HT1080 (cell line): Measurements from ENCODE around the gene C17orf50. TPM values are rescaled to one million over a fixed set of nuclear protein-coding genes. Genes with fewer than 3 reads are reported as not detected.
A peak's percentile ranks its signal among the peaks of the same experiment; 100 is the strongest.

Experiments
- DNase-seq: peaks from one replicate; pipeline ENCODE4 v3.0.0-alpha.2; 2015; ENCODE audit warnings: low read depth
- total RNA-seq: library from RNA; depleted of rRNA; stranded (reverse); fragments of >200 nt; shearing (Covaris generic); gene quantifications from 2 replicates; pipeline ENCODE4 v1.2.3, GENCODE V29; 2014

C17orf50 gene
- total RNA-seq, 1 experiment from 2014 or later: not detected

DNA sequence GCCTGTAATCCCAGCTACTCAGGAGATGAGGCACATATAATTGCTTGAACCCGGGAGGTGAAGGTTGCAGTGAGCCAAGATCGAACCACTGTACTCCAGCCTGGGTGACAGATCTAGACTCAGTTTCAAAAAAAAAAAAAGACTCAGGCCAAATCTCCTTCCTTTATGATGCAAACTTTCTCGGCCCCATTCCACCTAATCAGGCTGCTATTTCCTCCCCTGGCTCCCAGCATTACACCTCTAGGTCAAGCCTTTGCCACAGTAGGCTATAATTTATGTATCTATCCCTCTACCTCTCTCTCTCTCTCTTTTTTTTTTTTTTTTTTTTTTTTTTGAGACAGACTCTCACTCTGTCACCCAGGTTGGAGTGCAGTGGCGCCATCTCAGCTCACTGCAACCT is 9.1 kb upstream of the C17orf50 start:
- DNase-seq: peak; percentile 17

DNA sequence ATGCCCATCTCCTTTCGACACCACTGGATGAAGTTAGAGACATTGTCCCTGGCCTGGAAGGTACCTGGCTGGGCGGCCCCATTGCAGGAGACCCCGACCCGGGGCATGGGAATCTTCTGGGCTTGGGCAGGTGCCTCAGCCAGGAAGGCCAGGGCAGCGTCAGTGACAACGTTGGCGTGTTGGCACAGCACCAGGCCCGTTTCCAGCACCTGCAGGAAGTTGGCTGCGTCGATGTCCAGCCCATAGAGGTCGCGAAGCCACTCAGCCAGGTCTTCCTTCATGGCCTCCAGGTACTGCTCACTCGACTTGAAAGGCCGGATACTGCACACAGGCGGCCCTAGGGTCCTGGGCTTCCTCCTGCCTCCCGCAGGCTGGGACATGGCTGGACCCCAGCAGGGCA is 8.2 kb upstream of the C17orf50 start:
- DNase-seq: no peak

DNA sequence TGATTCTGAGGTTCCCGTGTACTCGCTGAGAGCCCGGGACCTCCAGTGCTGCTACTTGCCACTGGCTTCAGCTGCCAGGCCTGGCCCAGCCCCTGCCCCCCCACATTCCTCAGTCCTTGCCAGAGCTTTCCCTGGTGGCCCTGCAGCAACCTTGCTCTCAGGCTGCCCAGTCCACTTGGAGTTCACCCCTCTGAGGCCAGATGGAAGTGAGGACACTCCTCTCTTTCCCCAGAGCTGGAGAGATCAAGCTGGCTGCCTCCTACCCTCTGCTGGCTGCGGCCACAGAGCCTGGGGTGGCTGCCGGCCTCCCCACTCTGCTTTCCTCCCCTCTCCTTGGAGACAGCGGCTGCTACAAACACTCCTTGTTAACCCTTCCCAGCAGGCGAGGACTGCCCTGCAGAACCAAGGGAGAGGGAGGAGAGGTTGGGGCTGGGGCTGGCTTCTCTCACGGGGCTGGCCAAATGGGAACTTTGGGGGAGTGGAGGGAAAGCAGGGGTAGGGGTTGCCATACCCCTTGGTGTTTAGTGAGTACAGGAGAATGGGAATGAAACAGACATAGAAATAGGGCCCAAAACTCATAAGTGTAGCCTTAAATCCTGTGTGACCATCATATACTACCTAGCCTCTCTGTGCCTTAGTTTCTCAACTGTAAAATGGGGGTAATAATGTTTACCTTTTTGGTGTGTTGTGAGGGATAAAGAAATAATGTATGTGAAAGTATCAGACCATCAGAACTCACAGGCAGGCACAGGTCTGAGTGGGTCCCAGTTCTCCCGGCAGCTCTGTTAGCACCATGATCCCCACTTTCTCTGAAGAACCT is 7.5 kb upstream of the C17orf50 start, which contains the start of gene GAS2L2:
TSS of gene GAS2L2 (minus strand) at position 295 of the 820 bp plus-strand sequence. CDS start 389 bp downstream, outside the sequence.
- no peak for DNase-seq

DNA sequence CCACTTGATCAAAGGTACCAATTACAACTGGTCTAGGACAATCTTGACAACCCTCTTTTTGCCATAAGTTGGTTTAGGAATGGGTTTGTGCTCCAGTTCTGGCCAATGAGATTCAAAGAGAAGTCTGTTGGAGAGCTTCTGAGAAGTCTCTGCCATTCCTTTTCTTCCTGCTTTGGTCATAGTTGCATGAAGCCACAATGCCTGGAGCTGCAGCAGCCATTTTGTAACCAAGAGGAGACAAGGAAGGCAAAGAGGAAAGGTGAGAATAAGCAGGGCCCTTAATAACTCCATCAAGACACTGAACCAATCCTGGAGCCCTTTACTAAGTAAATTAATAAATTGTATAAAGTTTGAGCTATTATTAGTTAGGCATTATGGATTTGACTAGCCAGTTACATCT is 3.4 kb upstream of the C17orf50 start:
- no peak for DNase-seq

DNA sequence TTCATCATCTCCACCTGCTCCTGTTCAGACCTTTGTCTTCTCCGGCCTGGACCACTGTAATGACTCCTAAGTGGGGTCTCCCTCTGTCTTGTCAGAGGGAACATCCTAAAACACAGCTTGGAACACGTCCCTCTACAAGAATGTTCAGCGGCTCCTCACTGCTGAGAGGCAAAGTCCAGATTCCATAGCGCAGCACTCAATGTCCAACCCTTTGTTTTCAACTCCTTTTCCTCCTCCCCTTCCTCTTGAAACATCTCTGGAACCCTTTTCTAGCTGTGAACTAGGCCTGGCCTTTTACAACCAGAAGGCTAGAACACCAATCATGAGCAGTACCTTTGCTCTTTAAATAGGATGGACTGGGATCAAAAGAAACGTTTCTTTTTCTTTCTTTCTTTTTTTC is 914 bp downstream of the C17orf50 start:
- no peak for DNase-seq

DNA sequence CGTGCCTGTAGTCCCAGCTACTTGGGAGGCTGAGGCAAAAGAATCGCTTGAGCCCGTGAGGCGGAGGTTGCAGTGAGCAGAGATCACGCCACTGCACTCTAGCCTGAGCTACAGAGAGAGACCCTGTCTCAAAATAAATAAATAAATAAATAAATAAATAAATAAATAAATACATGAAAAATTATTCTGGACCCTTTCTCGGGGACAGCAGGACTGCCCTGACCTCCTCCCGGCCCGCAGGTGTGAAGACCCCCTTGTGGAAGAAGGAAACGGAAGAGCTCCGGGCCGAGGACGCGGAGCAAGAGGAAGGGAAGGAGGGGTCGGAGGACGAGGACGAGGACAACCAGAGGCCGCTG is 3.1 kb downstream of the C17orf50 start:
- no peak for DNase-seq

DNA sequence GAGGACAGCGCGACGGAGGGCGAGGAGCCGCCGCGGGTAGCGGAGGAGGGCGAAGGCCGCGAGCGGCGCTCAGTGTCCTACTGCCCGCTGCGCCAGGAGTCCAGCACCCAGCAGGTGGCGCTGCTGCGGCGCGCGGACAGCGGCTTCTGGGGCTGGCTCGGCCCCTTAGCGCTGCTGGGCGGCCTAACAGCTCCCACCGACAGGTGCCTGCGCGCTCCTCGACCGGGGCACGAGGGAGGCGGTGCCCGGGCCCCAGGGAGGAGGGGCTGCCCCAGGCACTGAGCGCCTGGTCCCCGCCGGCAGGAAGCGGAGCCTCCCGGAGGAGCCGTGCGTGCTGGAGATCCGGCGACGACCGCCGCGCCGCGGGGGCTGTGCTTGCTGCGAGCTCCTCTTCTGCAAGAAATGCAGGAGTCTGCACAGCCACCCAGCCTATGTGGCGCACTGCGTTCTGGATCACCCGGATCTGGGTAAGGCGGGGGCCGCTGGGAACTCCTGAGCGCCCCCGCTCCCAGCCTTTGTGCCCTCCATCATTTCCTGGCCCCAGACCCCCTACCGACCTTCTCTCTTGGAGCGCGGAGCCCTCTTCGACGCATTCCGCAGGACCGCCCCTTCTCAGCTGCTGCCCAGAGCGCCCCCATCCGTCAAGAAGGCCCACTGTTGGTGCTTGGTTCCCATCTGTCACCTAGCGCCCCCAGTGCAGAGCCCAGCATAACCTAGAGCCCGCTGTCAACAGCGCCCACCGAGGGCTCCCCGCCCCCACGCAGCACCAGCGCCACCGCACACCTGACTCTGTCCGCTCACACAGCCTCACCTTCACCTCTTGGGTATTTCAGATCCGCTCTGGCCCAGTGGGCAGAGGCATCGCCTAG is 3.7 kb downstream of the C17orf50 start:
- DNase-seq: peak; percentile 82

DNA sequence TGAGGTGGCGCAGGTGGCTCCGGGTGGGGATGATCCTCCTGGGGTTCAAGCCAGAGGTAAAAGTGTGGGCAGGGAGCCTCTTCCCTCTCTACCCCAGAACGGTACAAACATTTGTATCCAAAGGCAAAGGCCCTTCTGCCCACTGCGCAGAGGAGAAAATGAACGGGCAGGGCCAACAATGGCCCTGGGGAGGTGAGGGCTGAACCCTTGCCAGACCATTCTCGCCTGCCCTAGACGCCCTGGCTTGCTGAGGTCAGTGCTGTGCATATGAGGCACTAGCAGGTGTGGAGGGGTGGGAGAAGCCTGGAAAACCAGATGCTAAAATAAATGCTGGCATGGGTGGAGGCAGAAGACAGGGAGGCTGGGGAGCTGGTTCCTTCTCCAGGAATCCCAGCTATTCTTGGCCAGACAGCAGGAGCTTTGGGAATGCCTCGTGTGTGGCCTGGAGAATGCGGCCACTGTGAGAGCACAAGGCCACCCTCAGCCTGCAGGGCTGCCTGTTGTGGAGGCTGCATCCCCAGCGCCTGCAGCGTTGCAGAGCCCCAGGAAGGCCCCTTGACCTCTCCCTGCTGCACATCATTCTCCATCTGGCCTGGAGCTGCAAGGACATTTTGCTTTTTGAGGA is 4.5 kb downstream of the C17orf50 start:
- no peak for DNase-seq

DNA sequence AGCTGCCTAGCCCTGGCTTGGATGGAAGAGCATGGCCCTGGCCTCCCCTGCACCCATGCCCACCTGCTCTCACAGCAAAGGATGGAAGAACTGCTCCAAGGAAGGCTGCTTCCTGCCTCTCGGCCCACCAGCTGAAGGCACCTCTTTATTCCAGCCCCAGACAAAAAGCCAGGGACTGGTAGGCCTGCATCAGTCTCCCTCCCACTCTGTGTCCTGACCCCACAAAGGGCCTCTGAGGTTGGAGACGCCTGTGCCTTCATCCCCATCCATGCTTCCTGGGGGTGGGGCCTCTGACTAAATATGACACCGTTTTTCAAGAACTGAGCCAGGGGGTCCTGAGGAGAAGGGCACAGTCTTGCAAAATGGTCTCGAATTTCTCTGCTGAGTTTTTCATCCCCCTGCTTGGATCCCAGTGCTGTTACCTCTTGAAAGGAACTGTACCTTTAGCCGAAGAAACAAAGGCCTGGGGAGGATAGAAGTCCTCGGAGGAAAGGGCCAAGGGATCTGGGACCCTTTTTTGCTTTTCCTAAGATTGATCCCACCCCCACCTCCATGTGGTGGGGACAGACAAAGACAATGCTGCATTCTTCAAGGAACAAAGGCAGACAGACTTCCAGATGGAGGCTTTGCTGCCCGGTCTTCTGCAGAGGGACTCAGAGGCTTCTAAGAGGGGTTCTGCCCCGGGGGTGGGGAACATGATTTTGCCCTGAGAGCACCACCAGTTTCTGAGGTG is 5.2 kb downstream of the C17orf50 start:
- no peak for DNase-seq

DNA sequence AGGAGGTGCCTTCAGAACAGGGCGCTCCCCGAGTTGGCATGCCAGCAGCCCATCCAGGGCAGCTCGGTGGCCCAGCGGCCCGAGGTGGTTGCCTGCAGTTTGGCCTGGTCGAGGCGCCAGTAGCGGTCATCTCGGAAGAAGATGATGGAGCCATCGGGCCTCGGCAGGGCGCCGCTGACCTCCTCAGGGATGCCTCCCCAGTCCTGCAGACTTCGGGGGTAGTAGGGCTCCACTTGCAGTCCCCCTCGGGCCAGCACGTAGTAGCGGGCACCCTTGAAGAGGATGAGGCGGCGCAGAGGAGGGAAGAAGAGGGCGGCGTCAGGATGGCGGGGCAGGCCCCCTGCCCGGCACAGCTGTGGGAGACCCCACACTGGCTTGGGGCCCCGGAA is 5.8 kb downstream of the C17orf50 start:
- DNase-seq: no peak

DNA sequence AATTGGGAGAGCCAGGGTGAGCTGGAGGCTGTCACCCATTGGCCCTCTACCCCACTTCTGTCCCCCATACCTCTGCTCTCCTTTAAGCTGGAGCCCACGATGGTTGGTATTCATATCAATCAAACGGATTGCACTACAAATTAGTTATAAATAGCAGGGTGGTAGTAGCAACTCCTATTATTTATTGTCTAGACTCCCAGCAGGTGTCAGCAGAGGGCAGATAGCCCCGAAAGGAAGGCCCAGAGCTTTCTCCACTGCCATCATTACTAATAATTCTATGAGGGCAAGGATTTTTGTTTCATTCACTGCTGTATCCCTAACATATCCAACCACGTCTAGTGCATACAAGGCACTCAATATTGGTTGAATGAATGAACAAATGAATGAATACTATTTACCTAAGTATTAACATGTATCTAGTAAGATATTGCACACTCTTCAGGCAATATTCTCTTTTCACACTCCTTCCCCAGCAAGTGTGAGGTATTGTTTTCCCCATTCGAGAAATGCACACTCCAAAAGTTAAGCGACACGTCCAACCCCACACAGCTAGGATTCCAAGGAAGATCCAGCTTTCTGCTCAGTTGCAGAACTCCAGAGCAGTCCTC is 6.3 kb downstream of the C17orf50 start:
- peak; percentile 49 for DNase-seq

DNA sequence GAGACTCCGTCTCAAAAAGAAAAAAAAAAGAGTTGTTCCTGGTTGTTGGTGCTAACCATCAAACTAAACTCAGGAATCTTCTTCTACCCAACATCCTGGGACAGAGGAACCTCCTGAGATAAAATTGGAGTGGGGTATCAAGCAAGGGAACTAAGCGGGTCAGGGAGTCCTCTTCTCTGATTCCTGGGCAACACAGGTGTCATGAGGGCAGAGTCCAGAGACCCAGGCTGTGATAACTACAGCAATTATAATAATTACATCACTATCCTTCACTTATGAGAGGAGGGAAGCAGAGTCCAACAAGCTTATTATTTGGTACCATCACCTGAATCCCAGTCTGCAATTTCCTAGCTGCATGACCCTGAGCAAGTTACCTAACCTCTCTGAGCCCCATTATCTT is 8.1 kb downstream of the C17orf50 start:
- no peak for DNase-seq

DNA sequence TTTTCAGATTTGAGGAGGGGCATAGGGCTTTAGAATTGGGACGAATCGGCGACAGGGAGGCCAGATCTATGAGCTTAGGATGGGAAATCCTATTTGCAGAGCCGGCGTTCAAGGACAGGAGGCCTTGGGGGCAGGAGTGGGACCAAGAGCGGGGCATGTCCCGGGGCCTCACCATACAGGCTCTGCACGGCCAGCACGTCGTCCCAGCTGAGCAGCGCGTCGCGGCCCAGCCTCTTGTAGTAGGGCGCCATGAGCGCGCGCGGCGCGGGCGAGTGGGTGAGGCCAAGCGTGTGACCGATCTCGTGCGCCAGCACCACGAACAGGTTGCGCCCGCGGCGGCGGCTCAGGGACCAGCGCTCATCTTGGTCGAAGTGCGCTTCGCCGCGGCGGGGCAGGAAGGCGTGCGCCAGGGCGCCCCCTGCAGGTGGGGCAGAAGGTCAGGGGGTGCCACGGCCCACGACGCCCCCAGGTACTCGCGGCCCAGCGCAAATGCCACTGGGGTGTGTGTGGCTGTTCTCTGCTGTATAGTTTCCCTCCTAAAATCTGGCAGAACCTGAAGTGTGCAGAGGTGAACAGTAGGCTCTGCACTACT is 9.3 kb downstream of the C17orf50 start:
- DNase-seq: no peak

DNA sequence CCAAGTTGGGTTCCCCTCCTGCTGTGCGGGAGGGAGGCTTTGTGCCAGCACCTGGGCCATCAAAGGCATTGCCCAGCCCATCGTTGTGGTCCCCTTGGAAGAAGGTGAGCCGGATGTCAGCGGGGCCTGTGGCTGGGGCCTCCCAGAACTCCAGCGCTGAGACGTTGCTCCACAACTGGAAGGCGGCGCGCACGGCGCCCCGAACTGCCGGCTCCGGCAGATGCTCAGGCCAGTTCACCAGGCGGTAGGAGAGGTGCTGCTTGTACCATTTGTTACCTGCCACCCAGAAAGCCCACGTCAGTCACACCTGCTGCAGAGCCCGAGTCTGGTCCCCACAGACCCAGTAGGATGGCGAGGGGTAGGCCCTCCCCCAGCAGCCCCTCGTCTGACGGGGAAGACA is 12.4 kb downstream of the C17orf50 start:
- DNase-seq: no peak

DNA sequence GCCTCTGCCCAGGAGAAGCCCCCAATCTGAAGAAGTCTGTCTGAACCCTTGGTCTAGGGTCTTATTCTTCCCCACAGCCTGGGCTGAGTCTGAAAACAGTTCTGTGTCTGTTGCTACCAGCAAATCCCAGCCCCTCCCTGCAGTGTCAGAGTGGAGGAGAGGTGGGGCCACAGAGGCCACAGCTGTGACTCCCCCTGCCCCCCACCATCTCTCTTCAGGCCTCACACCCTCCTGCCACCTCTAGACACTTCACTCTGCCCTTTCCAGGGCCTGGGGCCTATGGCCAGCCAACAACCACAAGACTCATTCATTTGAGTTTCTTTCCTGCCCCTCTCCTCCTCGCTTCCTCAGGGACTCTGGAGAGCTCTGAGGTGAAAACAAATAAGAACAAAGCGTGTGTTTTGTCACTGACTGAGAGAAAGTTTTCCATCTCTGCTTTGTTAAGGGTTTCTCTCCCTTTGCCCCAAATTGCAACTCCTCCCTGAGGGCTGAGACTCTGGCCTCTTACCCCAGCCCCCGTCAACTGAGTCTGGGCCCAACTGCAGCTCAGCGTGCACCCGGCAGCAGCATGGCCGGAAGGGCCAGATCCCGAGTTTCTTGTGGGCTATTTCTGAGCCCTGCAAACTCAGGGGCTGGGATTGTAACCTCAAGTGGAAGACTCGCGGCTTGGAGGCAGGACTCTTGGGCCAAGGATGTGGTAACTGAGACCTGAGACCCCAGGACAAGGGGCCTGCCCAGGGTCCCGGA is 13.2 kb downstream of the C17orf50 start:
- no peak for DNase-seq

DNA sequence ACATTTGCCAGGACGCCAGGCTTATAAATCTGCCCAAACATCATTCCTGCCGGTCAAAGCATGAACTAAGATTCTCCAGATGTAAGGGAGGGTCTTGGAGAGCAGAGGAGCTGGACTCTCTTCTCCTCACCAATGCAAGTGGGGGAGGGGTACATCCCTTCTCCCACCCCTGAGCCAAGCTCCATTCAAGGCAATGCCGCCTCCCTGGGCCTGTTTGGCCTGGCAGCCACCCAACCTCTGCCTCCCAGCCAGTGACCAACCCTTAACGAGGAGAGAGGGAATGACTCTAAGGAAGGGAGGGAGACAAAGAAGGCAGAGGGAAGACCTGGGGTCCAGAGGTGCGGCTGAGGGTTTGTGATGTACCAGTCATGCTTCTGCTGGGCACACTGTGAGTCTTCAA is 13.8 kb downstream of the C17orf50 start:
- peak; percentile 38 for DNase-seq

DNA sequence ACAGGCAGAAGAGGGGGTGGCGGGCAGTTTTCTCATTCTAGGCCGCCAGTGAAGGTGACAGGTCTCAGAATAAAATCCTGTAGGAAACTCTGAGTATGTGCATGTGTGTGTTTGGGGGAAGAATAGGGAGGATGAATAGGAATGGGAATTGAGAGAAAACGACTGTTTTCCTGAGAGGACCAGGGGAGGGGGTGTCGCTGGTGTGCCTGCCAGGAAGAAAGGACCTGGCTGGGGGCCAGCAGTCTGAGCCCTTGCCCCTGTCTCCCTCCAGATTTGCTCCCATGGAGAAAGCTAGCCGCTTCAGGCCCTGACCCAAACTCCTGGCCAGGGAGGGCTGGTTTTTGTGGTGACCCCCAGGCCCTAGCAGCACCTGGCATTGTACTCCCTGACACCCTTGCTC is 14.4 kb downstream of the C17orf50 start:
- DNase-seq: no peak

DNA sequence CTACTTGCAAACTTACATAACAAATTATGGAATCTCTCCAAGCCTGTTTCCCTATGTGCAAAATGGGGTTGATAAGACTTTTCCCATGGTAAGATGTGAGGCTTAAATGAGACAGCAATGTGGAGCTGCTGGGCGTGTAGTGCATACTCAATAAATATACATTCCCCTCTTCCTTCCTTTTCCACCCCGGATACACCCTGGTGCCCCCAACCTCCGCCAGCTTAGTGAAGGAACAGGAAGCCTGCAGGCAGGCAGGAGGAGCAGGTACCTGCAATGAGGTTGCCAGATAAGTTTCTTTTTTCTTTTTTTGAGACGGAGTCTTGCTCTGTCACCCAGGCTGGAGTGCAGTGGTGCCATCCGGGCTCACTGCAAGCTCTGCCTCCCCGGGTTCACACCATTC is 14.9 kb downstream of the C17orf50 start:
- DNase-seq: no peak

DNA sequence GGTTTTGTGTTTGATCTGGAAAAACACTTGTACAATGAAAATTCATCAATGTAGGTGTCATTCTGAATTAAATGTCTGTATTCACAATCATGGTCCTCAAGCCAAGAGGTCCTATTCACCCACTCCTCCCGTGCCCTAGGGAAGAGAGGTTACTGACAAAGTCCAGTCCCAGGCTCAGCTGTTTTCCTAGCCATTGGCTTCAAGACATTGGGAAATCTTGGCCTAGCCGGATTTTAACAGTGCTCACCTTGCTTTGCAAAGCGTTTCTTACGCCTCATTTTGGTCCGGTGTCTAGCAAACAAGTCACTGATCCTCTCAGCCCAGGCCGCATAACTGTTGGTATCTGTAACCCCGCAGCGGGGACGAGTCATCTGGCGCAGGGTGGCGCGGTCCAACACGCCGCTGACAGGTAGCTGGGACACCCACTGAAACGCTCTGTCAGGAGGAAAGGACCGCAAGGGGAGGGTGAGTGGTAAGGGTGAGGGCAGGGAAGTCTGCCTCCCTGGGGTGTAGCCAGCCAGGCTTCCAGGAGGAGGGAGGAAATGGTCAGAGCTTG is 18.0 kb downstream of the C17orf50 start:
- DNase-seq: no peak

DNA sequence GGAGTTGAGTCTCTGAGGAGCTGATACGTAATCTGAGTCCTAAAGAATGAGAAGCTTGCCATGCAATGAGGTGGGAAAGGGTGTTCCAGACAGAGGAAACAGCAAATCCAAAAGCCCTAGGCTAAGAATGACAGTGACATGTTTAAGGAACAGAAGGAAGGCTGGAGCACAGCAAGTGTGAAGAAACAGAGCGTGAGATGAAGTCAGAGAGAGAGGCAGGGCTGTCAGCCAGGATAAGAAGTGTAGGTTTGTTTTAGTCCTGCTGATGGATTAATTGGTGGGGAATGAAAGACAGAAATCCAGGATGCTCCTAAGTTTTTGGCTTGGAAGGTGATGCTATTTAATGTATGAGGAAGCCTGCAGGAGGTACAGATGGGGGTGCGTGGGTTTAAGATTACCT is 20.3 kb downstream of the C17orf50 start:
- DNase-seq: no peak
